H1 (cell line): ENCODE results near the gene ADORA1. TPM values are rescaled to one million over a fixed set of nuclear protein-coding genes. Genes with fewer than 3 reads are reported as not detected.

Experiments
- CHD7 ChIP-seq: fragments of 300-600 bp; sonication (generic); IDR thresholded peaks from 2 replicates; pipeline ENCODE4 v1.7.1; 2012; ENCODE audit warnings: low read length, moderate library complexity, mild to moderate bottlenecking, inconsistent platforms; ENCODE audit not compliant: insufficient replicate concordance
- EGR1 ChIP-seq: IDR thresholded peaks from 2 replicates; pipeline ENCODE4 v1.6.1; 2011; ENCODE audit warnings: low read depth, low read length, borderline replicate concordance
- RAD21 ChIP-seq, 2 experiments: IDR thresholded peaks in 1 of 2; conservative IDR thresholded peaks in 1 of 2; 2 replicates each; pipeline ENCODE4 v1.6.1; 2011; ENCODE audit warnings: low read depth in 2 of 2, low read length in 2 of 2, improper control_type of control experiment in 1 of 2, inconsistent platforms in 1 of 2, mild to moderate bottlenecking in 1 of 2, moderate library complexity in 1 of 2
- SP4 ChIP-seq: IDR thresholded peaks from 2 replicates; pipeline ENCODE4 v1.6.1; 2012; ENCODE audit warnings: low read length, inconsistent platforms
- polyA plus RNA-seq, 7 experiments: library from polyadenylated mRNA; depleted of rRNA in 3 of 7; stranded (reverse) in 5 of 7; unstranded in 2 of 7; fragments of >200 nt in 5 of 7; fragments of 200-250 nt in 2 of 7; gene quantifications; 1 replicate in 5 of 7; 2 replicates in 1 of 7; 4 replicates in 1 of 7; pipeline versions ENCODE4 v1.2.1 to v1.2.3, GENCODE V29; 2011 to 2013; ENCODE audit warnings: missing spikeins in 2 of 7, mixed read lengths in 2 of 7
- total RNA-seq: library from RNA; stranded (reverse); fragmentation: NEBNext Ultra II Directional; extraction: Animal tissue kit (Norgen Biotek cat#: 25700); gene quantifications from 2 replicates; pipeline ENCODE4 v1.2.1, GENCODE V29; 2021

ADORA1 gene
- total and polyA plus RNA-seq, 2 of the 8 experiments (the other 6 are each of a cell fraction or from before 2014, with no cell fraction given), result 3.3 to 6.7 TPM

GRCh38 chr1:203146537-203146936 is 19.0 kb downstream of the ADORA1 start (continued):
- TF ChIP-seq CHD7 (no peak), SP4 (no peak), EGR1 (no peak), RAD21 (IDR thresholded peaks at IDR 0.05 in 1 of 2, conservative IDR thresholded peaks at IDR 0.05 in 1 of 2; ENCODE audit: low read depth in 2 of 2, low read length in 2 of 2) (no peak)
